Nephron (organoid): Measurements from ENCODE around the gene FSTL1.

Experiments
- H3K27ac Mint-ChIP-seq, 3 experiments: 2 replicates each; pipeline ENCODE4 v1.8.0; 2020; ENCODE audit warnings: mixed read lengths in 3 of 3, mild to moderate bottlenecking in 2 of 3, moderate library complexity in 1 of 3
- H3K27me3 Mint-ChIP-seq: 2 replicates; pipeline ENCODE4 v1.8.0; 2021; ENCODE audit warnings: low read depth, mild to moderate bottlenecking, moderate library complexity, mixed read lengths
- H3K36me3 Mint-ChIP-seq: 2 replicates; pipeline ENCODE4 v1.8.0; 2020; ENCODE audit warnings: low read depth, mixed read lengths
- H3K4me1 Mint-ChIP-seq: 2 replicates; pipeline ENCODE4 v1.8.0; 2020; ENCODE audit warnings: mixed read lengths
- H3K4me3 Mint-ChIP-seq, 3 experiments: 2 replicates each; pipeline ENCODE4 v1.8.0; 2020; ENCODE audit warnings: mild to moderate bottlenecking in 3 of 3, mixed read lengths in 3 of 3, moderate library complexity in 2 of 3
- H3K9me3 Mint-ChIP-seq: 2 replicates; pipeline ENCODE4 v1.8.0; 2020; ENCODE audit warnings: mixed read lengths
- CTCF ChIP-seq, 3 experiments: fragments of 200-600 bp; sonication (generic); IDR thresholded peaks; one replicate each; pipeline ENCODE4 v1.5.0; 2021; ENCODE audit warnings: antibody characterized with exemption in 3 of 3; ENCODE audit not compliant: unreplicated experiment in 3 of 3

FSTL1 gene

GRCh38 chr3:120429921-120430361, 20.9 kb downstream of the FSTL1 start:
- no peak for TF ChIP-seq CTCF (IDR thresholded peaks at IDR 0.05; ENCODE audit: unreplicated experiment in 3 of 3)
- H3K4me3 Mint-ChIP-seq = peak overlapping the region in 1 of 3 experiments; percentile 28
- H3K27me3 Mint-ChIP-seq = no peaks in the 10 kb centered on the region
- H3K36me3 Mint-ChIP-seq = peaks cover 50% of the 10 kb centered on the region
- peak overlapping the region; percentile 82 to 94 (median 88) for H3K27ac Mint-ChIP-seq
- no peaks in the 10 kb centered on the region for H3K9me3 Mint-ChIP-seq
- peaks cover 85% of the 10 kb centered on the region for H3K4me1 Mint-ChIP-seq

GRCh38 chr3:120428924-120429323, 21.9 kb downstream of the FSTL1 start:
- no peak for TF ChIP-seq CTCF (IDR thresholded peaks at IDR 0.05; ENCODE audit: unreplicated experiment in 3 of 3)
- Mint-ChIP-seq H3K36me3 (peaks cover 50% of the 10 kb centered on the region), H3K4me3 (no peak overlapping the region), H3K27me3 (no peaks in the 10 kb centered on the region), H3K9me3 (no peaks in the 10 kb centered on the region), H3K27ac (peak overlapping the region; percentile 74 to 94 (median 88)), H3K4me1 (peaks cover 87% of the 10 kb centered on the region)

- Mint-ChIP-seq H3K36me3 (peaks cover 36% of the 10 kb centered on the region), H3K4me3 (no peak overlapping the region), H3K4me1 (peaks cover 82% of the 10 kb centered on the region), H3K9me3 (no peaks in the 10 kb centered on the region), H3K27me3 (no peaks in the 10 kb centered on the region), H3K27ac (peak overlapping the region; percentile 87 to 91 (median 88))
- no peak for TF ChIP-seq CTCF (IDR thresholded peaks at IDR 0.05; ENCODE audit: unreplicated experiment in 3 of 3)
Measured at GRCh38 chr3:120427201-120427600, 23.6 kb downstream of the FSTL1 start.

- H3K9me3 Mint-ChIP-seq = no peaks in the 10 kb centered on the region
- no peak for TF ChIP-seq CTCF (IDR thresholded peaks at IDR 0.05; ENCODE audit: unreplicated experiment in 3 of 3)
- peak overlapping the region in 2 of 3 experiments; percentile 33 to 59 for H3K4me3 Mint-ChIP-seq
- H3K4me1 Mint-ChIP-seq = peaks cover 90% of the 10 kb centered on the region
- H3K27ac Mint-ChIP-seq = peak overlapping the region; percentile 87 to 91 (median 88)
- H3K27me3 Mint-ChIP-seq = no peaks in the 10 kb centered on the region
- H3K36me3 Mint-ChIP-seq = peaks cover 29% of the 10 kb centered on the region
Measured at GRCh38 chr3:120425572-120426250, 25.1 kb downstream of the FSTL1 start.

GRCh38 chr3:120424976-120425570, 25.7 kb downstream of the FSTL1 start:
- Mint-ChIP-seq H3K36me3 (peaks cover 23% of the 10 kb centered on the region), H3K27ac (peak overlapping the region; percentile 87 to 91 (median 88)), H3K27me3 (no peaks in the 10 kb centered on the region), H3K4me3 (peak overlapping the region in 2 of 3 experiments; percentile 35), H3K4me1 (peaks cover 90% of the 10 kb centered on the region), H3K9me3 (no peaks in the 10 kb centered on the region)
- no peak for TF ChIP-seq CTCF (IDR thresholded peaks at IDR 0.05; ENCODE audit: unreplicated experiment in 3 of 3)
